Smooth muscle cell of the coronary artery (primary cell): ENCODE data around the gene RAX2. TPM values are rescaled to one million over a fixed set of nuclear protein-coding genes. Genes with fewer than 3 reads are reported as not detected.

ENCODE experiments used
- total RNA-seq: library from RNA; depleted of rRNA; stranded (reverse); fragments of >200 nt; gene quantifications from 2 replicates; pipeline ENCODE4 v1.2.3, GENCODE V29; 2014; ENCODE audit warnings: low replicate concordance

The RAX2 gene
- not detected in 2 replicates for total RNA-seq

DNA sequence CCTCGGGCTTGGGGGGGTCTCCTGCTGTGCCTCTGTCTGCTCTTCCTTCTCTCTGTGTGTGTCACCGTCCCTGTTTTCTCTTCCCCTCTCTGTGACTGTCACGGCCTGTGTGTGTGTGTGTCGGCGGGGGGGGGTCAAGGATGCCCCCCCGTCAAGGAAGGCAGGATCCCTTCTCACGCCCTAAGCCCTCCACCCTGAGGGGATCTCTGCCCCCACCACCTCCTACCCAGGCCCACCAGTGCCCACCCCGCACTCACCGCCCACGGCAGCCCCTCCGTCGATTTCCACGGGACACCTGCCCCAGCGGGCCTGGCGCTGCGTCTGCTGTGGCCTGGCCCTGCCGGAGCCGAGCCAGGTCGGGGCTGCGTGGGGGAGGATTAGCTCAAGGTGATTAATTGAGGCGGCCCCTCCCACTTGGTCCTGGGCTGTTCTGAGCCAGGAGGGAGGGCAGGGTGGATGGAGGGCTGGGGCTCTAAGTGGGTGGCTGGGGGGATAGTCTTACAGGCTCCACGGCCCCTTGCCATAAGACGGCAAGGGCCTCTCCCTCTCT lies at the start of gene RAX2:
Gene RAX2 (minus strand): TSS at position 323 of the 550 bp plus-strand sequence. CDS start 486 bp downstream, outside the sequence.

GRCh38 chr19:3785938-3786824 lies 14.2 kb upstream of the RAX2 start, which contains the start of gene MATK:
MATK (minus strand) TSS chr19:3786381; CDS start chr19:3785135, 1,246 bp downstream.

GRCh38 chr19:3762501-3763459 lies 9.2 kb downstream of the RAX2 start, which contains the start of gene MRPL54:
MRPL54 (plus strand) TSS chr19:3762682; CDS start chr19:3762701, 19 bp downstream.

GRCh38 chr19:3761382-3762129 lies 10.5 kb downstream of the RAX2 start, which contains the start of gene APBA3:
APBA3 (minus strand) TSS chr19:3761692; CDS start chr19:3760264, 1,428 bp downstream.

Other genes with a start within 250 kb of the RAX2 start
- gene TEKTIP1, start 233.1 kb downstream of the RAX2 start, total RNA-seq = not detected in 2 replicates
- gene MFSD12, start 214.6 kb downstream of the RAX2 start, total RNA-seq = 64.7 and 87.5 TPM in 2 replicates
- 39.9 and 73.1 TPM in 2 replicates for gene HMG20B, start 199.3 kb downstream of the RAX2 start, total RNA-seq
- 0.08 TPM in 1 of 2 replicates, not detected in the other for gene GIPC3, start 186.8 kb downstream of the RAX2 start, total RNA-seq
- gene TBXA2R, start 165.4 kb downstream of the RAX2 start, total RNA-seq = 1.4 and 1.5 TPM in 2 replicates
- gene CACTIN, start 145.4 kb downstream of the RAX2 start, total RNA-seq = 23.2 and 40.0 TPM in 2 replicates
- 15.4 and 18.4 TPM in 2 replicates for gene PIP5K1C, start 71.8 kb downstream of the RAX2 start, total RNA-seq
- not detected in 2 replicates for gene TJP3, start 63.8 kb downstream of the RAX2 start, total RNA-seq
- gene APBA3, start 10.5 kb downstream of the RAX2 start, total RNA-seq = 9.4 and 14.6 TPM in 2 replicates
- gene MRPL54, start 9.5 kb downstream of the RAX2 start, total RNA-seq = 11.2 and 41.4 TPM in 2 replicates
- 0.70 TPM in 1 of 2 replicates, not detected in the other for gene MATK, start 14.2 kb upstream of the RAX2 start, total RNA-seq
- gene ZFR2, start 96.8 kb upstream of the RAX2 start, total RNA-seq = not detected in 2 replicates
- gene ATCAY, start 108.5 kb upstream of the RAX2 start, total RNA-seq = not detected in 2 replicates
- not detected in 2 replicates for gene NMRK2, start 160.8 kb upstream of the RAX2 start, total RNA-seq
- 94.4 and 155 TPM in 2 replicates for gene DAPK3, start 198.9 kb upstream of the RAX2 start, total RNA-seq
- 3,373 and 6,268 TPM in 2 replicates for gene EEF2, start 213.2 kb upstream of the RAX2 start, total RNA-seq
- 3.9 and 18.8 TPM in 2 replicates for gene PIAS4, start 235.5 kb upstream of the RAX2 start, total RNA-seq